HEK293 (cell line): ENCODE measurements around the gene CD1C.

ENCODE experiments used
- CTCF ChIA-PET: fragments of 350-600 bp; formaldehyde crosslinking; extraction: SDS; loops from one replicate; lab custom pipeline; 2021; ENCODE audit warnings: antibody characterized with exemption; lab: Yijun Ruan, JAX
- POLR2A ChIA-PET: fragments of 300-600 bp; formaldehyde crosslinking; extraction: SDS; loops from one replicate; lab custom pipeline; 2020; ENCODE audit warnings: antibody characterized with exemption, inconsistent platforms; lab: Yijun Ruan, JAX
- H3K27ac ChIP-seq: fragments of 200-500 bp; sonication (Bioruptor generic); 2 replicates; pipeline ENCODE4 v1.5.1; 2014; ENCODE audit warnings: low read depth, low read length, control low read depth, inconsistent platforms; ENCODE audit errors: extremely low read depth
- H3K36me3 ChIP-seq, 2 experiments: fragments of 200-500 bp in 1 of 2; sonication (Bioruptor generic) in 1 of 2; 1 replicate in 1 of 2; 2 replicates in 1 of 2; pipeline ENCODE4 v1.5.1; 2014 to 2017; ENCODE audit warnings: inconsistent platforms in 2 of 2, low read length in 2 of 2; ENCODE audit not compliant: control insufficient read depth in 2 of 2, insufficient read depth in 1 of 2
- H3K4me1 ChIP-seq: fragments of 200-500 bp; sonication (Bioruptor generic); 2 replicates; pipeline ENCODE4 v1.5.1; 2014; ENCODE audit warnings: mild to moderate bottlenecking, low read length, inconsistent platforms; ENCODE audit not compliant: control insufficient read depth, insufficient read depth
- H3K4me3 ChIP-seq: 2 replicates; pipeline ENCODE4 v1.5.1; 2011; ENCODE audit warnings: low read depth, mild to moderate bottlenecking, control low read depth, low read length, moderate library complexity
- H3K9me3 ChIP-seq: fragments of 200-500 bp; sonication (Bioruptor generic); 2 replicates; pipeline ENCODE4 v1.5.1; 2014; ENCODE audit warnings: low read depth, low read length, inconsistent platforms; ENCODE audit not compliant: control insufficient read depth, insufficient read depth
- HIC1 ChIP-seq: fragments of 450-650 bp; formaldehyde crosslinking; IDR thresholded peaks from 2 replicates; pipeline ENCODE4 v1.5.1; 2016; ENCODE audit warnings: missing biosample characterization, missing genetic modification characterization
- KLF16 ChIP-seq: fragments of 450-650 bp; formaldehyde crosslinking; IDR thresholded peaks from 2 replicates; pipeline ENCODE4 v1.5.1; 2017; ENCODE audit warnings: missing biosample characterization, missing genetic modification characterization
- SCRT1 ChIP-seq: fragments of 450-650 bp; formaldehyde crosslinking; IDR thresholded peaks from 2 replicates; pipeline ENCODE4 v1.5.1; 2016; ENCODE audit warnings: missing biosample characterization, missing genetic modification characterization, borderline replicate concordance
- ZBTB21 ChIP-seq: fragments of 450-650 bp; formaldehyde crosslinking; IDR thresholded peaks from 2 replicates; pipeline ENCODE4 v1.5.1; 2017; ENCODE audit warnings: missing biosample characterization, missing genetic modification characterization
- ZFP41 ChIP-seq: fragments of 450-650 bp; formaldehyde crosslinking; IDR thresholded peaks from 2 replicates; pipeline ENCODE4 v1.5.1; 2016; ENCODE audit warnings: missing biosample characterization, missing genetic modification characterization, borderline replicate concordance
- ZIC2 ChIP-seq: fragments of 450-650 bp; formaldehyde crosslinking; IDR thresholded peaks from 2 replicates; pipeline ENCODE4 v1.5.1; 2016; ENCODE audit warnings: missing biosample characterization, missing genetic modification characterization
- ZNF214 ChIP-seq: fragments of 450-650 bp; formaldehyde crosslinking; IDR thresholded peaks from 2 replicates; pipeline ENCODE4 v1.5.1; 2017; ENCODE audit warnings: missing biosample characterization, mild to moderate bottlenecking, missing genetic modification characterization, borderline replicate concordance
- ZNF239 ChIP-seq: fragments of 450-650 bp; formaldehyde crosslinking; IDR thresholded peaks from 2 replicates; pipeline ENCODE4 v1.5.1; 2016; ENCODE audit warnings: missing biosample characterization, missing genetic modification characterization
- ZNF426 ChIP-seq: fragments of 450-650 bp; formaldehyde crosslinking; IDR thresholded peaks from 2 replicates; pipeline ENCODE4 v1.5.1; 2017; ENCODE audit warnings: missing biosample characterization, missing genetic modification characterization, mild to moderate bottlenecking, inconsistent platforms, moderate library complexity
- ZNF530 ChIP-seq: fragments of 450-650 bp; formaldehyde crosslinking; IDR thresholded peaks from 2 replicates; pipeline ENCODE4 v1.5.1; 2016; ENCODE audit warnings: low read depth, missing biosample characterization, missing genetic modification characterization
- ZNF654 ChIP-seq: fragments of 450-650 bp; formaldehyde crosslinking; IDR thresholded peaks from 2 replicates; pipeline ENCODE4 v1.5.1; 2016; ENCODE audit warnings: low read depth, missing biosample characterization, missing genetic modification characterization
- ZNF707 ChIP-seq: fragments of 450-650 bp; formaldehyde crosslinking; IDR thresholded peaks from 2 replicates; pipeline ENCODE4 v1.5.1; 2016; ENCODE audit warnings: missing biosample characterization, missing genetic modification characterization
- ZNF777 ChIP-seq: fragments of 450-650 bp; formaldehyde crosslinking; IDR thresholded peaks from 2 replicates; pipeline ENCODE4 v1.5.1; 2017; ENCODE audit warnings: missing biosample characterization, missing genetic modification characterization, borderline replicate concordance
- TF ChIP-seq, protein P1 (sequence below): fragments of 450-650 bp; formaldehyde crosslinking; IDR thresholded peaks from 2 replicates; pipeline ENCODE4 v1.5.1; 2016; ENCODE audit warnings: missing biosample characterization, missing genetic modification characterization
- TF ChIP-seq, protein P2 (sequence below): fragments of 450-650 bp; formaldehyde crosslinking; IDR thresholded peaks from 2 replicates; pipeline ENCODE4 v1.5.1; 2016; ENCODE audit warnings: missing biosample characterization, missing genetic modification characterization
- TF ChIP-seq, protein P3 (sequence below): fragments of 450-650 bp; formaldehyde crosslinking; IDR thresholded peaks from 2 replicates; pipeline ENCODE4 v1.5.1; 2016; ENCODE audit warnings: missing biosample characterization, missing genetic modification characterization, low read depth
- TF ChIP-seq, protein P4 (sequence below): fragments of 450-650 bp; formaldehyde crosslinking; IDR thresholded peaks from 2 replicates; pipeline ENCODE4 v1.5.1; 2016; ENCODE audit warnings: missing biosample characterization, missing genetic modification characterization

The CD1C gene

DNA sequence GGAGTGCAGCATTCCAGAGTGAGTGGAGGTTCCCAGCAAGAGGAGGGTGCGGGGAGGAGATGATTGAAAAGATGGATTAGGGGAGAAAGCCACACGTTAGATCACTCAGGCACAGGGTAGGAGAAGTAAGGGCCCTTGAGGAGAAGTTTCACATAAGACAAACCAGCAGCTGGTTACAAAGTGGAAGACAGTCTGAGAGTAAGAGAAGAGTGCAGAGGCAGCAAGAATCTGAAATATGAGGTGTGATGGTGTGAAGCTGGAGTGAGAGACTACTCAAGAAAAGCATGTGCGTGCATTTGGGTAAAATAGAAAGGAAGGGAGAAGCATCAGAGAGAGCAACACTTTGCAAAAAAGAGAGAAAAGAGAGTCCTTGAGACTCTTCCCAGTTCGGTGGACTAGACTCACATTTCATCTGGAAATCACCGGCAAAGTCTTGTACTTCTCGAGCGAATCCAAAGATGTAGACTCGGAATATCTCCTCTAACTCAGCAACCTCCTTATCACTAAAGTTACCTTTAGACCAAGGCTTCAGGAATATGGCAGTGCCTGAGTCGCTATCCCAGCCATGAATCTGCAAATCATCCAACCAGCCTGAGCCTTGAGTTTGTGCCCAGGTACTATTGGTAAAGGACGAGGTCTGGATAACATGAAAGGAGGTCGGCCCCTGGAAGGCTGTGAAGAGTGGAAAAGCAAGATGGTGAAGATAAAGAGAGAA, 40.8 kb downstream of the CD1C start (continued):
- TF ChIP-seq, protein P1, sequence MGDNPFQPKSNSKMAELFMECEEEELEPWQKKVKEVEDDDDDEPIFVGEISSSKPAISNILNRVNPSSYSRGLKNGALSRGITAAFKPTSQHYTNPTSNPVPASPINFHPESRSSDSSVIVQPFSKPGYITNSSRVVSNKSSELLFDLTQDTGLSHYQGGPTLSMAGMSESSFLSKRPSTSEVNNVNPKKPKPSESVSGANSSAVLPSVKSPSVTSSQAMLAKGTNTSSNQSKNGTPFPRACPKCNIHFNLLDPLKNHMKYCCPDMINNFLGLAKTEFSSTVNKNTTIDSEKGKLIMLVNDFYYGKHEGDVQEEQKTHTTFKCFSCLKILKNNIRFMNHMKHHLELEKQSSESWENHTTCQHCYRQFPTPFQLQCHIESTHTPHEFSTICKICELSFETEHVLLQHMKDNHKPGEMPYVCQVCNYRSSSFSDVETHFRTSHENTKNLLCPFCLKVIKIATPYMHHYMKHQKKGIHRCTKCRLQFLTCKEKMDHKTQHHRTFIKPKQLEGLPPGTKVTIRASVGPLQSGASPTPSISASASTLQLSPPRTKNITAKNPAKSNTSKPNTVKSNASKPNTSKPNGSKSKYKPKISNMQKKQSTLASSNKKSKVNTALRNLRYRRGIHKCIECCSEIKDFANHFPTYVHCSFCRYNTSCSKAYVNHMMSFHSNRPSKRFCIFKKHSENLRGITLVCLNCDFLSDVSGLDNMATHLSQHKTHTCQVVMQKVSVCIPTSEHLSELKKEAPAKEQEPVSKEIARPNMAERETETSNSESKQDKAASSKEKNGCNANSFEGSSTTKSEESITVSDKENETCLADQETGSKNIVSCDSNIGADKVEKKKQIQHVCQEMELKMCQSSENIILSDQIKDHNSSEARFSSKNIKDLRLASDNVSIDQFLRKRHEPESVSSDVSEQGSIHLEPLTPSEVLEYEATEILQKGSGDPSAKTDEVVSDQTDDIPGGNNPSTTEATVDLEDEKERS (tag by site-specific recombination), result no peak
- TF ChIP-seq KLF16 (no peak), ZNF654 (no peak)

- Histone ChIP-seq H3K4me1 (no peaks in the 10 kb centered on the region), H3K9me3 (no peaks in the 10 kb centered on the region), H3K36me3 (no peaks in the 10 kb centered on the region), H3K4me3 (no peak overlapping the region), H3K27ac (no peak overlapping the region)
- POLR2A ChIA-PET, result no interaction called here
- TF ChIP-seq ZNF530 (tag by site-specific recombination), result no peak
- CTCF ChIA-PET, result no interaction called here
Observed at GRCh38 chr1:158331106-158331425, 41.3 kb downstream of the CD1C start.

GRCh38 chr1:158331481-158332150, 41.9 kb downstream of the CD1C start, which contains the start of gene CD1B:
TSS of gene CD1B (minus strand) at chr1:158331531. CDS start at chr1:158331423, 108 bp downstream.
- CTCF ChIA-PET, result no interaction called here
- Histone ChIP-seq H3K9me3 (no peaks in the 10 kb centered on the region), H3K27ac (no peak within 1 kb of the TSS)

DNA sequence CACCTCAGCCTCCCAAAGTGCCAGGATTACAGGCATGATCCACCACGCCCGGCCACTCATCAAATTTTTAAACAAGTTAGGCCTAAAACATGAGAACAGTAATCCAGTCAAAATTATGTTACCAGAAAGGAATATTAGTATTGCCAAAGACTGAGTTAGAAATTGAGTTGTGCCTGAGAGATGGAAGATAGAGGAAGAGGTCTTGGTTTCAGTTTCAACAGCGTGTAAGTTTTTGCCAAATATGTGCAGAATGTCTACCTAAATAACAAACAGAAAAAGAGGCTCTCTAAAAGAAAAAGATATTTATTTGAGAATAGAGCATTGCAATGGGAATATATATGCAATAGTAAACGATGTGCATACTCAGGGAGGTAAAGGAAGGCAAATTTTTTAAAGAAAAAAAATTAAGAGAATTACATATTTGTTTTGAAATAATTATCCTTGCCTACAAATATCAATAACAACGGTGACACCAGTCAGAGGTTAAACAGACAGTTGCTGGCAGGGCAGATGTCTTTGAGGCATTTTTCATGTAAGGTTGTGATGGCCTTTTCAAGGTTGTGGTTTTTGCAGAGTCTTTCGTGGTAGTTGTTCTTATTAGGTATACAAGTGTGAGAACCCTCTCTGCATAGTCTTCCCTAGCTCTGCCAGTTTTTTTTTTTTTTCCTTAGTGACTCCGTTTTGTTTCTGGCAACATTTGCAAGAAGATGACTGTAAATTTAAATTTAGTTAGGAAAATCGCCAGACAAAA, 43.9 kb downstream of the CD1C start:
- Histone ChIP-seq H3K4me1 (no peaks in the 10 kb centered on the region), H3K9me3 (no peaks in the 10 kb centered on the region), H3K4me3 (no peak overlapping the region), H3K36me3 (no peaks in the 10 kb centered on the region), H3K27ac (no peak overlapping the region)
- POLR2A ChIA-PET, result no interaction called here
- CTCF ChIA-PET, result no interaction called here
- TF ChIP-seq, protein P2, sequence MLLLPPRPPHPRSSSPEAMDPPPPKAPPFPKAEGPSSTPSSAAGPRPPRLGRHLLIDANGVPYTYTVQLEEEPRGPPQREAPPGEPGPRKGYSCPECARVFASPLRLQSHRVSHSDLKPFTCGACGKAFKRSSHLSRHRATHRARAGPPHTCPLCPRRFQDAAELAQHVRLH (tag by site-specific recombination), result no peak
- TF ChIP-seq ZIC2 (tag by site-specific recombination) (no peak), ZNF239 (tag by site-specific recombination) (no peak), ZFP41 (tag by site-specific recombination) (no peak), ZBTB21 (tag by site-specific recombination) (no peak), ZNF426 (tag by site-specific recombination) (no peak), HIC1 (no peak), ZNF214 (tag by site-specific recombination) (no peak)
- TF ChIP-seq, protein P3, sequence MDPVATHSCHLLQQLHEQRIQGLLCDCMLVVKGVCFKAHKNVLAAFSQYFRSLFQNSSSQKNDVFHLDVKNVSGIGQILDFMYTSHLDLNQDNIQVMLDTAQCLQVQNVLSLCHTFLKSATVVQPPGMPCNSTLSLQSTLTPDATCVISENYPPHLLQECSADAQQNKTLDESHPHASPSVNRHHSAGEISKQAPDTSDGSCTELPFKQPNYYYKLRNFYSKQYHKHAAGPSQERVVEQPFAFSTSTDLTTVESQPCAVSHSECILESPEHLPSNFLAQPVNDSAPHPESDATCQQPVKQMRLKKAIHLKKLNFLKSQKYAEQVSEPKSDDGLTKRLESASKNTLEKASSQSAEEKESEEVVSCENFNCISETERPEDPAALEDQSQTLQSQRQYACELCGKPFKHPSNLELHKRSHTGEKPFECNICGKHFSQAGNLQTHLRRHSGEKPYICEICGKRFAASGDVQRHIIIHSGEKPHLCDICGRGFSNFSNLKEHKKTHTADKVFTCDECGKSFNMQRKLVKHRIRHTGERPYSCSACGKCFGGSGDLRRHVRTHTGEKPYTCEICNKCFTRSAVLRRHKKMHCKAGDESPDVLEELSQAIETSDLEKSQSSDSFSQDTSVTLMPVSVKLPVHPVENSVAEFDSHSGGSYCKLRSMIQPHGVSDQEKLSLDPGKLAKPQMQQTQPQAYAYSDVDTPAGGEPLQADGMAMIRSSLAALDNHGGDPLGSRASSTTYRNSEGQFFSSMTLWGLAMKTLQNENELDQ (tag by site-specific recombination), result no peak

More at GRCh38 chr1:158331481-158332150, 41.9 kb downstream of the CD1C start, which contains the start of gene CD1B:
- POLR2A ChIA-PET, result no interaction called here
- TF ChIP-seq, protein P4, sequence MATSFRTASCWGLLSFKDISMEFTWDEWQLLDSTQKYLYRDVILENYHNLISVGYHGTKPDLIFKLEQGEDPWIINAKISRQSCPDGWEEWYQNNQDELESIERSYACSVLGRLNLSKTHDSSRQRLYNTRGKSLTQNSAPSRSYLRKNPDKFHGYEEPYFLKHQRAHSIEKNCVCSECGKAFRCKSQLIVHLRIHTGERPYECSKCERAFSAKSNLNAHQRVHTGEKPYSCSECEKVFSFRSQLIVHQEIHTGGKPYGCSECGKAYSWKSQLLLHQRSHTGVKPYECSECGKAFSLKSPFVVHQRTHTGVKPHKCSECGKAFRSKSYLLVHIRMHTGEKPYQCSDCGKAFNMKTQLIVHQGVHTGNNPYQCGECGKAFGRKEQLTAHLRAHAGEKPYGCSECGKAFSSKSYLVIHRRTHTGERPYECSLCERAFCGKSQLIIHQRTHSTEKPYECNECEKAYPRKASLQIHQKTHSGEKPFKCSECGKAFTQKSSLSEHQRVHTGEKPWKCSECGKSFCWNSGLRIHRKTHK (tag by site-specific recombination), result no peak
- TF ChIP-seq ZNF777 (tag by site-specific recombination), result no peak
- TF ChIP-seq SCRT1, result no peak
- no peak for TF ChIP-seq ZNF707
- no peaks in the 10 kb centered on the region for H3K36me3 ChIP-seq
- H3K4me1 ChIP-seq, result no peaks in the 10 kb centered on the region
- H3K4me3 ChIP-seq, result no peak within 1 kb of the TSS
